ENCODE data around the gene ATF2. TPM values are rescaled to one million over a fixed set of nuclear protein-coding genes. Genes with fewer than 3 reads are reported as not detected.
A peak's percentile ranks its signal among the peaks of the same experiment; 100 is the strongest.
"Not testable (repeated sequence)": the region's sequence is repeated elsewhere in the genome, so short reads cannot be mapped to it uniquely, and the experiment has no call there.

Gene ATF2
- total RNA-seq, 1 donor from 2014 or later = 91.3 TPM

DNA sequence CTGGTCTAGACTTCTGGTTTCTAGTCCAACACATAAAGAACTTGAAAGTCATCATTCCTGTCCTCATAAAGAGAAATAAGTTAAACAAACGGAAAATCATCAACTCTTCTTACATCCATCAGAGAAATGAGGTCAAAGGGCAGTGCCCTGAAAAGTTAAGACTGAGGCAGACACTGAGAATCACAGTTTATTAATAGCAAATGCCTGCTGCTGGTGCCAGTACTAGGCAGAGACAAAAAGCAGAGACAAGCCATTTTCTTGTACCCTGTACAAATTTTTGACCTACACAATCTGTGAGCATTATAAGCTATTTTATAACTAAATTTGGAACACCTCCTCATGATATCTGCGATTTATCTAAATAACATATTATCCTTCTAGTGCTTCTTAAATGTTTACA, 36.8 kb downstream of the ATF2 start:
- no peak overlapping the region for H3K27ac Mint-ChIP-seq (ENCODE audit: unreplicated experiment)
- H3K4me3 Mint-ChIP-seq (ENCODE audit: unreplicated experiment) = no peak overlapping the region
- TF ChIP-seq, protein P1, sequence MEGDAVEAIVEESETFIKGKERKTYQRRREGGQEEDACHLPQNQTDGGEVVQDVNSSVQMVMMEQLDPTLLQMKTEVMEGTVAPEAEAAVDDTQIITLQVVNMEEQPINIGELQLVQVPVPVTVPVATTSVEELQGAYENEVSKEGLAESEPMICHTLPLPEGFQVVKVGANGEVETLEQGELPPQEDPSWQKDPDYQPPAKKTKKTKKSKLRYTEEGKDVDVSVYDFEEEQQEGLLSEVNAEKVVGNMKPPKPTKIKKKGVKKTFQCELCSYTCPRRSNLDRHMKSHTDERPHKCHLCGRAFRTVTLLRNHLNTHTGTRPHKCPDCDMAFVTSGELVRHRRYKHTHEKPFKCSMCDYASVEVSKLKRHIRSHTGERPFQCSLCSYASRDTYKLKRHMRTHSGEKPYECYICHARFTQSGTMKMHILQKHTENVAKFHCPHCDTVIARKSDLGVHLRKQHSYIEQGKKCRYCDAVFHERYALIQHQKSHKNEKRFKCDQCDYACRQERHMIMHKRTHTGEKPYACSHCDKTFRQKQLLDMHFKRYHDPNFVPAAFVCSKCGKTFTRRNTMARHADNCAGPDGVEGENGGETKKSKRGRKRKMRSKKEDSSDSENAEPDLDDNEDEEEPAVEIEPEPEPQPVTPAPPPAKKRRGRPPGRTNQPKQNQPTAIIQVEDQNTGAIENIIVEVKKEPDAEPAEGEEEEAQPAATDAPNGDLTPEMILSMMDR (IDR thresholded peaks at IDR 0.05; ENCODE audit: partially characterized antibody, unreplicated experiment) = no peak
- no peaks in the 10 kb centered on the region for H3K27me3 Mint-ChIP-seq (ENCODE audit: unreplicated experiment)
- DNase-seq = no peak
- no peaks in the 10 kb centered on the region for H3K36me3 Mint-ChIP-seq (ENCODE audit: unreplicated experiment)
- peaks cover 7% of the 10 kb centered on the region for H3K4me1 Mint-ChIP-seq (ENCODE audit: low read depth, unreplicated experiment)
- no peaks in the 10 kb centered on the region for H3K9me3 Mint-ChIP-seq (ENCODE audit: unreplicated experiment)

DNA sequence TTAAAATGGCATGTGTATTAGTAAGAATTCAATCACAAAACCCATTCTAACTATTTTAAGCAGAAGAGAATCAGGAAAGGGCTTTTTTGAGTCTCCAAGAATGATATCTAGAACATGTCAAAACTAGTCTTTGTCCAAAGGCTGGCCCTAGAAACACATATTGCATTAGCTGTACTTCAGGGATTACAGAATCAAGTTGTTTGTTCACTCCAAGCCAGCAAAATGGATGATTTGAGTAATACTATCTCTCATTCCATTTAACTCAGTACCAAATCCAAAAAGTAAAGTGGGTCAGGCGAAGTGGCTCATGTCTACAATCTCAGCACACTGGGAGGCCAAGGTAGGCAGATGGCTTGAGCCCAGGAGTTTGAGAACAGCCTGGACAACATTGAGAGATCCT, 41.3 kb downstream of the ATF2 start:
- DNase-seq = no peak
- no peaks in the 10 kb centered on the region for H3K27me3 Mint-ChIP-seq (ENCODE audit: unreplicated experiment)
- TF ChIP-seq, protein P1 (IDR thresholded peaks at IDR 0.05; ENCODE audit: partially characterized antibody, unreplicated experiment) = no peak
- no peaks in the 10 kb centered on the region for H3K9me3 Mint-ChIP-seq (ENCODE audit: unreplicated experiment)
- no peaks in the 10 kb centered on the region for H3K4me1 Mint-ChIP-seq (ENCODE audit: low read depth, unreplicated experiment)
- H3K36me3 Mint-ChIP-seq (ENCODE audit: unreplicated experiment) = no peaks in the 10 kb centered on the region
- H3K4me3 Mint-ChIP-seq (ENCODE audit: unreplicated experiment) = no peak overlapping the region
- no peak overlapping the region for H3K27ac Mint-ChIP-seq (ENCODE audit: unreplicated experiment)

DNA sequence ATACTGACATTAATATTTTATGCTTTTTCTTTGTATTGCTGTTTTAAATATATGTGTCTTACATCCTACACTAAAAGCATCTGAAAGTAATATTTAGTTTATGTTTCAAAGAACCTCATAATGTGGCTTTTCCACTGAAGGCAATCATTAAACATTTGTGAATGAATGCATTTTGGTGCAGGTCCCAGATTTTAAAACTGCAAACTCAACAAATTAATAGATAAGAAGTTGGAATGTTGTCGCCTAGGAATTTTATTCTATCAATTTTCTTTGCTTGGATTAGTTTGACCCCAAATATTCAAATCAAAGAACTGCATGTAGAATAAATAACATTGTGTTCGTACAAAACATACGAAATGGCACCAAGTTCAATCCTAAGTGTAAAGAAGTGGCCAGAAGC, 44.7 kb downstream of the ATF2 start:
- DNase-seq = no peak
- no peaks in the 10 kb centered on the region for H3K9me3 Mint-ChIP-seq (ENCODE audit: unreplicated experiment)
- no peaks in the 10 kb centered on the region for H3K27me3 Mint-ChIP-seq (ENCODE audit: unreplicated experiment)
- no peaks in the 10 kb centered on the region for H3K4me1 Mint-ChIP-seq (ENCODE audit: low read depth, unreplicated experiment)
- no peak overlapping the region for H3K27ac Mint-ChIP-seq (ENCODE audit: unreplicated experiment)
- TF ChIP-seq, protein P1 (IDR thresholded peaks at IDR 0.05; ENCODE audit: partially characterized antibody, unreplicated experiment) = no peak
- no peaks in the 10 kb centered on the region for H3K36me3 Mint-ChIP-seq (ENCODE audit: unreplicated experiment)
- H3K4me3 Mint-ChIP-seq (ENCODE audit: unreplicated experiment) = no peak overlapping the region

DNA sequence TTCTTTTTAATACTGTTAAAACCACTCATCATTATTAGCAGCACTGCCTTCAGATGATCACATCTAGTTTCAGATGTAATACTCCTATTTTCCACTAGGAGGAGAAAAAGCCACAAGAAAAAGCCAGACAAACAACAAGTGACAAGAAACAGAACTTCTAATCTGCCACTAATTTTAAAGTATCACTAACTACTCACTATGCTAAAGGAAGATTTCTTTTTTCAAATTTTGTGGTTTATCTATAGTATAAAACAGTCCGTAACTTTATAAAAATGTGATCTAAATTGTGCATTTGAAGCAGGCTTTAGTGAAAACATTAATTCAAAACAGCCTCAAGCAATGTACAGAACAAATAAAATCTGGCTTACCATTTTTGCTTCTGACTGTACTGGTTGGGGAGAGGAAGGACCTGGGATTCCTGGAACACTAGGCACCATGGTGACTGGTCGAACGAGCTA, 56.8 kb downstream of the ATF2 start:
- Mint-ChIP-seq H3K4me1 (ENCODE audit: low read depth, unreplicated experiment) (no peaks in the 10 kb centered on the region), H3K4me3 (ENCODE audit: unreplicated experiment) (no peak overlapping the region), H3K27me3 (ENCODE audit: unreplicated experiment) (peaks cover 7% of the 10 kb centered on the region), H3K27ac (ENCODE audit: unreplicated experiment) (no peak overlapping the region), H3K9me3 (ENCODE audit: unreplicated experiment) (peaks cover 4% of the 10 kb centered on the region), H3K36me3 (ENCODE audit: unreplicated experiment) (peaks cover 13% of the 10 kb centered on the region)
- TF ChIP-seq, protein P1 (IDR thresholded peaks at IDR 0.05; ENCODE audit: partially characterized antibody, unreplicated experiment) = peak; percentile 84
- no peak for DNase-seq

DNA sequence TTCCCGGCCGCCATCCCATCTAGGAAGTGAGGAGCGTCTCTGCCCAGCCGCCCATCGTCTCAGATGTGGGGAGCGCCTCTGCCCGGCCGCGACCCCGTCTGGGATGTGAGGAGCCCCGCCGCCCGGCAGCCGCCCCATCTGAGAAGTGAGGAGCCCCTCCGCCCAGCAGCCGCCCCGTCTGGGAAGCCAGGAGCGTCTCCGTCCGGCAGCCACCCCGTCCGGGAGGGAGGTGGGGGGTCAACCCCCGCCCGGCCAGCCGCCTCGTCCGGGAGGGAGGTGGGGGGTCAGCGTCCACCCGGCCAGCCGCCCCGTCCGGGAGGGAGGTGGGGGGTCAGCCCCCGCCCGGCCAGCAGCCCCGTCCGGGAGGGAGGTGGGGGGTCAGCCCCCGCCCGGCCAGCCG, 59.9 kb downstream of the ATF2 start:
- not testable (repeated sequence) for H3K27me3 Mint-ChIP-seq (ENCODE audit: unreplicated experiment); H3K4me3 Mint-ChIP-seq (ENCODE audit: unreplicated experiment); H3K4me1 Mint-ChIP-seq (ENCODE audit: low read depth, unreplicated experiment); H3K9me3 Mint-ChIP-seq (ENCODE audit: unreplicated experiment); H3K27ac Mint-ChIP-seq (ENCODE audit: unreplicated experiment)
- peaks cover 13% of the 10 kb centered on the region for H3K36me3 Mint-ChIP-seq (ENCODE audit: unreplicated experiment)
- DNase-seq = peak; percentile 10

DNA sequence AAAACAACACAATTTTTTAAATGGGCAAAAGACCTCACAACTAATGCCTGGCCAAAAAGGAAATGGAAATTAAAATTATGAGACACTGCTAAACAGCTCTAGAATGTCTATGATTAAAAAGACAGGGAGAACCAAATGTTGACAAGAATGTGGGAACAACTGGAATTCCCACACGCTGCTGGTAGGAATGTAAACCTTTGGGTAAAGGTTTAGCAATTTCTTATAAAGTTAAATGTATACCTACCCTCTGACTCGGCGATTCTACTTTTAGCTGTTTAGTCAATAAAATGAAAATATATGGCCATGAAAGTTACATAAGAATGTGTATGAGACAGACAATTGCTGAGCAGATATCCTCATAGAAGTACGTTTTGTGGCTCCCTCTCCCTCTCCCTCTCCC, 60.9 kb downstream of the ATF2 start:
- H3K4me3 Mint-ChIP-seq (ENCODE audit: unreplicated experiment) = no peak overlapping the region
- TF ChIP-seq, protein P1 (IDR thresholded peaks at IDR 0.05; ENCODE audit: partially characterized antibody, unreplicated experiment) = no peak
- peaks cover 7% of the 10 kb centered on the region for H3K27me3 Mint-ChIP-seq (ENCODE audit: unreplicated experiment)
- H3K27ac Mint-ChIP-seq (ENCODE audit: unreplicated experiment) = no peak overlapping the region
- DNase-seq = no peak
- peaks cover 1% of the 10 kb centered on the region for H3K4me1 Mint-ChIP-seq (ENCODE audit: low read depth, unreplicated experiment)
- peaks cover 13% of the 10 kb centered on the region for H3K36me3 Mint-ChIP-seq (ENCODE audit: unreplicated experiment)
- H3K9me3 Mint-ChIP-seq (ENCODE audit: unreplicated experiment) = peaks cover 5% of the 10 kb centered on the region

Measured in glutamatergic neuron (in vitro differentiated cells).